CD14-positive monocyte (primary cell): ENCODE measurements around the gene PEDS1. TPM values are rescaled to one million over a fixed set of nuclear protein-coding genes. Genes with fewer than 3 reads are reported as not detected.
A peak's percentile ranks its signal among the peaks of the same experiment; 100 is the strongest.

ENCODE experiments used
- DNase-seq, 3 donors: peaks; one replicate each; pipeline ENCODE4 v3.0.0-alpha.2; 2011 to 2022
- H2AFZ ChIP-seq: 2 replicates; pipeline ENCODE4 v1.6.0; 2012; ENCODE audit warnings: mild to moderate bottlenecking, low read depth, low read length, inconsistent platforms; ENCODE audit not compliant: insufficient read depth, poor library complexity, severe bottlenecking
- H3K27ac ChIP-seq, 2 donors: 1 replicate in 1 of 2; 2 replicates in 1 of 2; pipeline ENCODE4 v1.5.1; 2012 to 2013; ENCODE audit warnings: low read length in 2 of 2, control low read depth in 1 of 2, inconsistent platforms in 1 of 2, low read depth in 1 of 2, mild to moderate bottlenecking in 1 of 2
- H3K27me3 ChIP-seq, 2 donors: one replicate each; pipeline versions ENCODE4 v1.6.0 to v1.6.1; 2011 to 2013; ENCODE audit warnings: low read length in 2 of 2; ENCODE audit not compliant: control insufficient read depth in 2 of 2, insufficient read depth in 2 of 2
- H3K36me3 ChIP-seq, 2 donors: replicated peaks in 1 of 2; 1 replicate in 1 of 2; 2 replicates in 1 of 2; pipeline versions ENCODE4 v1.5.1 to v1.6.1; 2012 to 2013; ENCODE audit warnings: low read length in 2 of 2, control low read depth in 1 of 2, inconsistent platforms in 1 of 2, mild to moderate bottlenecking in 1 of 2; ENCODE audit not compliant: insufficient read depth in 2 of 2, control insufficient read depth in 1 of 2
- H3K4me1 ChIP-seq, 2 donors: 1 replicate in 1 of 2; 2 replicates in 1 of 2; pipeline versions ENCODE4 v1.5.1 to v1.6.1; 2012 to 2013; ENCODE audit warnings: low read length in 2 of 2, control low read depth in 1 of 2, inconsistent platforms in 1 of 2, mild to moderate bottlenecking in 1 of 2, moderate library complexity in 1 of 2; ENCODE audit not compliant: insufficient read depth in 2 of 2, control insufficient read depth in 1 of 2
- H3K4me2 ChIP-seq: replicated peaks from 2 replicates; pipeline ENCODE3; 2012; ENCODE audit warnings: low read length, moderate library complexity, mild to moderate bottlenecking; ENCODE audit not compliant: poor library complexity, severe bottlenecking; ENCODE audit errors: extremely low read depth
- H3K4me3 ChIP-seq, 3 experiments: fragments of 200-600 bp in 1 of 3; sonication (generic) in 1 of 3; replicated peaks in 1 of 3; 1 replicate in 2 of 3; 2 replicates in 1 of 3; pipeline ENCODE4 v1.5.1; 2011 to 2013; ENCODE audit warnings: low read length in 3 of 3, mild to moderate bottlenecking in 3 of 3, control low read depth in 2 of 3, low read depth in 2 of 3, inconsistent platforms in 1 of 3, moderate library complexity in 1 of 3
- H3K79me2 ChIP-seq: 2 replicates; pipeline ENCODE4 v1.6.0; 2012; ENCODE audit warnings: mild to moderate bottlenecking, control low read depth, inconsistent platforms, low read length, moderate library complexity; ENCODE audit not compliant: insufficient read depth
- H3K9ac ChIP-seq: 2 replicates; pipeline ENCODE4 v1.6.0; 2017; ENCODE audit warnings: low read length, mild to moderate bottlenecking; ENCODE audit not compliant: insufficient read depth, poor library complexity, severe bottlenecking
- H3K9me3 ChIP-seq, 2 donors: replicated peaks in 1 of 2; 1 replicate in 1 of 2; 2 replicates in 1 of 2; pipeline versions ENCODE4 v1.5.1 to v1.6.1; 2012 to 2013; ENCODE audit warnings: low read length in 2 of 2, control low read depth in 1 of 2; ENCODE audit not compliant: control insufficient read depth in 1 of 2, insufficient read depth in 1 of 2
- H4K20me1 ChIP-seq: 2 replicates; pipeline ENCODE4 v1.6.0; 2012; ENCODE audit warnings: mild to moderate bottlenecking, low read length, control low read depth, moderate library complexity; ENCODE audit not compliant: insufficient read depth
- H3K27ac Mint-ChIP-seq, 7 donors: one replicate each; pipeline ENCODE4 v1.8.0; 2020; ENCODE audit warnings: mild to moderate bottlenecking in 7 of 7, mixed read lengths in 7 of 7, moderate library complexity in 6 of 7, inconsistent platforms in 2 of 7
- H3K27me3 Mint-ChIP-seq, 3 donors: one replicate each; pipeline ENCODE4 v1.8.0; 2021 to 2022; ENCODE audit warnings: low read depth in 3 of 3, mild to moderate bottlenecking in 3 of 3, mixed read lengths in 3 of 3, moderate library complexity in 3 of 3, inconsistent platforms in 1 of 3
- H3K36me3 Mint-ChIP-seq, 2 donors: one replicate each; pipeline ENCODE4 v1.8.0; 2020; ENCODE audit warnings: mixed read lengths in 2 of 2, inconsistent platforms in 1 of 2, mild to moderate bottlenecking in 1 of 2
- H3K4me1 Mint-ChIP-seq: one replicate; pipeline ENCODE4 v1.8.0; 2020; ENCODE audit warnings: mild to moderate bottlenecking, mixed read lengths
- H3K4me3 Mint-ChIP-seq, 2 donors: one replicate each; pipeline ENCODE4 v1.8.0; 2020; ENCODE audit warnings: mild to moderate bottlenecking in 2 of 2, mixed read lengths in 2 of 2, moderate library complexity in 1 of 2
- H3K9me3 Mint-ChIP-seq, 7 donors: one replicate each; pipeline ENCODE4 v1.8.0; 2020 to 2022; ENCODE audit warnings: mixed read lengths in 7 of 7, mild to moderate bottlenecking in 6 of 7, moderate library complexity in 6 of 7, inconsistent platforms in 2 of 7
- CTCF ChIP-seq: fragments of 200-600 bp; IDR thresholded peaks from one replicate; pipeline ENCODE4 v1.8.0; 2022; ENCODE audit warnings: antibody characterized with exemption, mild to moderate bottlenecking
- WGBS: methylation state at CpG from one replicate; pipeline ENCODE4 v1.1.5; 2013; ENCODE audit warnings: missing lambda C conversion rate; ENCODE audit not compliant: insufficient coverage; 5-methylcytosine and 5-hydroxymethylcytosine counted together
- intact Hi-C, 2 donors: fragments of 100-400 bp; cut with micrococcal nuclease; formaldehyde crosslinking; loops; one replicate each; pipeline versions ENCODE4 v1.15.0 to v1.15.1; 2023
- polyA plus RNA-seq, 3 donors: library from polyadenylated mRNA; depleted of rRNA in 1 of 3; unstranded in 2 of 3; stranded (reverse) in 1 of 3; fragments of 300-500 nt in 2 of 3; fragments of >200 nt in 1 of 3; fragmentation: Illumina TruSeq in 2 of 3; gene quantifications; 1 replicate in 2 of 3; 2 replicates in 1 of 3; pipeline ENCODE4 v1.2.3, GENCODE V29; 2012 to 2021

The PEDS1 gene
- polyA plus RNA-seq, 3 donors, result 19.6 to 48.1 (median 25.2) TPM

- Histone ChIP-seq H3K9me3 (no peaks in the 10 kb centered on the region), H3K79me2 (peaks cover 22% of the 10 kb centered on the region), H3K4me1 (no peaks in the 10 kb centered on the region), H4K20me1 (peaks cover 70% of the 10 kb centered on the region), H3K4me2 (no peak overlapping the region), H3K27me3 (no peaks in the 10 kb centered on the region), H3K4me3 (no peak overlapping the region), H3K27ac (no peak overlapping the region), H2AFZ (no peak overlapping the region), H3K9ac (no peak overlapping the region), H3K36me3 (peaks cover 78 to 100% of the 10 kb centered on the region in 2 donors)
- peaks cover 76 to 100% of the 10 kb centered on the region in 2 donors for H3K36me3 Mint-ChIP-seq
- peaks cover 2% of the 10 kb centered on the region for H3K4me1 Mint-ChIP-seq
- peaks cover 0 to 1% (median 0%) of the 10 kb centered on the region in 3 donors for H3K27me3 Mint-ChIP-seq
- H3K4me3 Mint-ChIP-seq, result no peak overlapping the region
- no peak for TF ChIP-seq CTCF
- intact Hi-C loops, result no loop called here
- no peak for DNase-seq
- H3K27ac Mint-ChIP-seq, result no peak overlapping the region
- H3K9me3 Mint-ChIP-seq, result peaks cover 0 to 2% (median 0%) of the 10 kb centered on the region in 7 donors
- WGBS, result 100% methylated on average over 2 of the region's 4 CpGs
Observed at GRCh38 chr20:50130995-50131394, 22.5 kb downstream of the PEDS1 start.

DNA sequence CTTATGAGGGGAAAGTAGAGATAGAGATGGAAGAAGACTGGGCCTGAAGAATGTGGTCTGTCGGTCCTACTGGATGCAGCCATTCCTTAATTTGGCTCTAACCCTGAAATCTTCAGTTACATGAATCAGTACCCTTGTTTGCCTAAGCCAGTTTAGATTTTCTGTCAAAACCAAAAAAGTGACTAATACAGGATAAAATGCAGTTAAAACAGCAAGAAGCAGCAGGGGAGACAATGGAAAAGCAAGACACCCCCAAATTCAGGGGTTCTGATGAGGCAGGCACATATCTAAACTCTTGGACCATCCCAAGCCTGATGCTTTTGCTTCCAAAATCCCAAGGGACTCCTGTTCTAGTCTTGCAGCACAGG lies 23.2 kb downstream of the PEDS1 start:
- Histone ChIP-seq H3K4me2 (no peak overlapping the region), H3K9me3 (no peaks in the 10 kb centered on the region), H3K4me1 (no peaks in the 10 kb centered on the region), H3K36me3 (peaks cover 80 to 100% of the 10 kb centered on the region in 2 donors), H3K79me2 (peaks cover 22% of the 10 kb centered on the region), H3K27ac (peak overlapping the region in 1 of 2 donors; percentile 27), H4K20me1 (peaks cover 65% of the 10 kb centered on the region), H3K4me3 (no peak overlapping the region), H3K27me3 (no peaks in the 10 kb centered on the region), H2AFZ (no peak overlapping the region), H3K9ac (no peak overlapping the region)
- no peak for TF ChIP-seq CTCF
- peaks cover 0 to 2% (median 0%) of the 10 kb centered on the region in 7 donors for H3K9me3 Mint-ChIP-seq
- WGBS, result no CpG with 5 or more reads among the region's 1 CpG
- peaks cover 2% of the 10 kb centered on the region for H3K4me1 Mint-ChIP-seq
- no peak for DNase-seq
- no peak overlapping the region for H3K4me3 Mint-ChIP-seq
- intact Hi-C loops, result no loop called here
- peaks cover 0 to 1% (median 0%) of the 10 kb centered on the region in 3 donors for H3K27me3 Mint-ChIP-seq
- peak overlapping the region in 3 of 7 donors; percentile 1 to 66 (median 52) for H3K27ac Mint-ChIP-seq
- H3K36me3 Mint-ChIP-seq, result peaks cover 77 to 100% of the 10 kb centered on the region in 2 donors
